IMR-90 (cell line): ENCODE measurements around the gene DBH. TPM values are rescaled to one million over a fixed set of nuclear protein-coding genes. Genes with fewer than 3 reads are reported as not detected.

ENCODE experiments used
- ATAC-seq: fragments of 200-7000 bp; cut with Tn5 transposase; 2 replicates; pipeline ENCODE4 v1.9.1; 2020; ENCODE audit warnings: low read depth, mild to moderate bottlenecking, moderate library complexity
- BruUV-seq: library from RNA; stranded (reverse); fragments of 400-500 nt; replicated peaks from 2 replicates; lab custom pipeline; 2021; lab: Mats Ljungman, UMichigan
- CTCF ChIA-PET: fragments of 300-600 bp; formaldehyde crosslinking; extraction: SDS; loops from one replicate; lab custom pipeline; 2021; ENCODE audit warnings: antibody characterized with exemption; lab: Yijun Ruan, JAX
- POLR2A ChIA-PET: fragments of 300-600 bp; sonication (Branson Sonifier 250); formaldehyde crosslinking; loops from one replicate; lab custom pipeline; 2022; ENCODE audit warnings: antibody characterized with exemption; ENCODE audit not compliant: unreplicated experiment; lab: Charles Lee
- DNase-seq: peaks from one replicate; pipeline ENCODE4 v3.0.0; 2013
- H2AFZ ChIP-seq: replicated peaks from 2 replicates; pipeline ENCODE3; 2013; ENCODE audit warnings: low read length, mild to moderate bottlenecking; ENCODE audit not compliant: poor library complexity
- H2AK5ac ChIP-seq: 2 replicates; pipeline ENCODE4 v1.6.1; 2013; ENCODE audit warnings: low read depth, low read length, inconsistent platforms
- H2AK9ac ChIP-seq: replicated peaks from 2 replicates; pipeline ENCODE3; 2013; ENCODE audit warnings: mild to moderate bottlenecking, low read depth, low read length, moderate library complexity; ENCODE audit not compliant: poor library complexity
- H2BK120ac ChIP-seq: 2 replicates; pipeline ENCODE4 v1.6.1; 2013; ENCODE audit warnings: low read depth, low read length, inconsistent platforms
- H2BK15ac ChIP-seq: 3 replicates; pipeline ENCODE4 v1.6.1; 2013; ENCODE audit warnings: low read depth, low read length, inconsistent platforms
- H2BK20ac ChIP-seq: 2 replicates; pipeline ENCODE4 v1.6.1; 2013; ENCODE audit warnings: low read depth, mild to moderate bottlenecking, inconsistent platforms, low read length, moderate library complexity
- H2BK5ac ChIP-seq: 2 replicates; pipeline ENCODE4 v1.6.1; 2013; ENCODE audit warnings: mild to moderate bottlenecking, low read depth, low read length, inconsistent platforms; ENCODE audit not compliant: poor library complexity, severe bottlenecking
- H3K14ac ChIP-seq: replicated peaks from 2 replicates; pipeline ENCODE4 v1.6.1; 2013; ENCODE audit warnings: low read depth, low read length, inconsistent platforms
- H3K18ac ChIP-seq: 2 replicates; pipeline ENCODE4 v1.6.1; 2013; ENCODE audit warnings: low read depth, low read length, control low read depth
- H3K23ac ChIP-seq: 2 replicates; pipeline ENCODE4 v1.6.1; 2013; ENCODE audit warnings: low read depth, low read length, inconsistent platforms
- H3K27ac ChIP-seq: 2 replicates; pipeline ENCODE4 v1.5.1; 2013; ENCODE audit warnings: mild to moderate bottlenecking, control low read depth, low read length; ENCODE audit not compliant: insufficient read depth
- H3K27me3 ChIP-seq: 2 replicates; pipeline ENCODE4 v1.6.1; 2013; ENCODE audit warnings: low read length; ENCODE audit not compliant: control insufficient read depth, insufficient read depth
- H3K36me3 ChIP-seq: 2 replicates; pipeline ENCODE4 v1.6.1; 2013; ENCODE audit warnings: low read length, mixed read lengths; ENCODE audit not compliant: control insufficient read depth, insufficient read depth
- H3K4ac ChIP-seq: 2 replicates; pipeline ENCODE4 v1.6.1; 2013; ENCODE audit warnings: low read depth, low read length, inconsistent platforms
- H3K4me1 ChIP-seq: 2 replicates; pipeline ENCODE4 v1.6.1; 2013; ENCODE audit warnings: low read length, mixed read lengths; ENCODE audit not compliant: control insufficient read depth, insufficient read depth
- H3K4me2 ChIP-seq: 2 replicates; pipeline ENCODE4 v1.6.1; 2013; ENCODE audit warnings: low read depth, mild to moderate bottlenecking, control low read depth, low read length, moderate library complexity
- H3K4me3 ChIP-seq: 2 replicates; pipeline ENCODE4 v1.5.1; 2013; ENCODE audit warnings: low read depth, mild to moderate bottlenecking, control low read depth, low read length, moderate library complexity; ENCODE audit not compliant: insufficient read depth
- H3K56ac ChIP-seq: 2 replicates; pipeline ENCODE4 v1.6.1; 2013; ENCODE audit warnings: low read length, inconsistent platforms; ENCODE audit not compliant: insufficient read depth; ENCODE audit errors: extremely low read depth
- H3K79me1 ChIP-seq, 2 experiments: 2 replicates each; pipeline ENCODE4 v1.6.1; 2013; ENCODE audit warnings: low read length in 2 of 2, inconsistent platforms in 1 of 2, low read depth in 1 of 2
- H3K9ac ChIP-seq: 2 replicates; pipeline ENCODE4 v1.6.1; 2013; ENCODE audit warnings: low read depth, low read length, control low read depth
- H3K9me1 ChIP-seq: 2 replicates; pipeline ENCODE4 v1.6.1; 2013; ENCODE audit warnings: low read length, inconsistent platforms; ENCODE audit not compliant: insufficient read depth
- H3K9me3 ChIP-seq: 2 replicates; pipeline ENCODE4 v1.6.1; 2013; ENCODE audit warnings: low read length; ENCODE audit not compliant: control insufficient read depth, insufficient read depth
- H4K20me1 ChIP-seq: 2 replicates; pipeline ENCODE4 v1.6.1; 2013; ENCODE audit warnings: low read length, inconsistent platforms; ENCODE audit not compliant: insufficient read depth
- H4K5ac ChIP-seq: 2 replicates; pipeline ENCODE4 v1.6.1; 2013; ENCODE audit warnings: mild to moderate bottlenecking, low read depth, low read length, control low read depth
- H4K8ac ChIP-seq, 2 experiments: 2 replicates each; pipeline ENCODE4 v1.6.1; 2013; ENCODE audit warnings: low read depth in 2 of 2, low read length in 2 of 2, control low read depth in 1 of 2, inconsistent platforms in 1 of 2
- H4K91ac ChIP-seq: 2 replicates; pipeline ENCODE4 v1.6.1; 2013; ENCODE audit warnings: low read depth, low read length, inconsistent platforms; ENCODE audit not compliant: insufficient read depth
- BHLHE40 ChIP-seq: fragments of 150-350 bp; IDR thresholded peaks from 2 replicates; pipeline ENCODE4 v1.6.1; 2016; ENCODE audit warnings: mild to moderate bottlenecking, low read depth, low read length
- CEBPB ChIP-seq: IDR thresholded peaks from 2 replicates; pipeline ENCODE4 v1.6.1; 2012; ENCODE audit warnings: low read depth, low read length, improper control_type of control experiment
- CHD1 ChIP-seq: IDR thresholded peaks from 2 replicates; pipeline ENCODE4 v1.6.1; 2012; ENCODE audit warnings: low read depth, low read length, improper control_type of control experiment
- FOS ChIP-seq: fragments of 150-350 bp; IDR thresholded peaks from 2 replicates; pipeline ENCODE4 v1.6.1; 2016; ENCODE audit warnings: low read depth, low read length
- MAFK ChIP-seq: IDR thresholded peaks from 2 replicates; pipeline ENCODE4 v1.6.1; 2012; ENCODE audit warnings: low read depth, low read length, improper control_type of control experiment
- MAZ ChIP-seq: IDR thresholded peaks from 2 replicates; pipeline ENCODE4 v1.6.1; 2012; ENCODE audit warnings: low read depth, mild to moderate bottlenecking, low read length, improper control_type of control experiment, moderate library complexity, borderline replicate concordance
- MXI1 ChIP-seq: IDR thresholded peaks from 2 replicates; pipeline ENCODE4 v1.6.1; 2012; ENCODE audit warnings: low read depth, mild to moderate bottlenecking, low read length, moderate library complexity, borderline replicate concordance
- NFE2L2 ChIP-seq: fragments of 150-350 bp; IDR thresholded peaks from 2 replicates; pipeline ENCODE4 v1.6.1; 2016; ENCODE audit warnings: low read depth, mild to moderate bottlenecking, low read length
- POLR2A ChIP-seq: IDR thresholded peaks from 2 replicates; pipeline ENCODE4 v1.6.1; 2012; ENCODE audit warnings: mild to moderate bottlenecking, low read depth, low read length
- RAD21 ChIP-seq: IDR thresholded peaks from 2 replicates; pipeline ENCODE4 v1.6.1; 2012; ENCODE audit warnings: low read length, improper control_type of control experiment
- RCOR1 ChIP-seq: IDR thresholded peaks from 2 replicates; pipeline ENCODE4 v1.6.1; 2012; ENCODE audit warnings: mild to moderate bottlenecking, low read length, improper control_type of control experiment; ENCODE audit not compliant: insufficient replicate concordance
- RFX5 ChIP-seq: IDR thresholded peaks from 2 replicates; pipeline ENCODE4 v1.8.0; 2012; ENCODE audit warnings: low read depth, mild to moderate bottlenecking, low read length, moderate library complexity
- SMC3 ChIP-seq: fragments of 150-350 bp; IDR thresholded peaks from 2 replicates; pipeline ENCODE4 v1.6.1; 2016; ENCODE audit warnings: low read depth, mild to moderate bottlenecking, antibody characterized with exemption, low read length, moderate library complexity
- WGBS, 2 experiments: methylation state at CpG; one replicate each; pipeline versions ENCODE4 v1.1.5 to v1.1.7; 2013; ENCODE audit warnings: missing lambda C conversion rate in 2 of 2; ENCODE audit not compliant: insufficient read length in 1 of 2; ENCODE audit errors: extremely low coverage in 2 of 2; 5-methylcytosine and 5-hydroxymethylcytosine counted together
- dilution Hi-C: fragments of 300-500 bp; cut with HindIII; formaldehyde crosslinking; loops from one replicate; pipeline ENCODE4 v1.14.3; 2018; ENCODE audit warnings: low sequenced_read_pairs; ENCODE audit not compliant: unreplicated experiment
- in situ Hi-C: fragments of 300-500 bp; cut with MboI; formaldehyde crosslinking; loops from 3 replicates; pipeline ENCODE4 v1.14.3; 2019; ENCODE audit warnings: low sequenced_read_pairs, inconsistent platforms, mixed read lengths
- intact Hi-C: fragments of 100-400 bp; cut with micrococcal nuclease; formaldehyde crosslinking; loops from 2 replicates; pipeline ENCODE4 v1.10.0; 2022
- polyA plus RNA-seq, 3 experiments: library from polyadenylated mRNA; depleted of rRNA; stranded (reverse); fragments of >200 nt; gene quantifications; 2 replicates each; pipeline ENCODE4 v1.2.3, GENCODE V29; 2012; ENCODE audit warnings: low replicate concordance in 1 of 3
- total RNA-seq: library from RNA; depleted of rRNA; stranded (reverse); fragments of >200 nt; gene quantifications from 2 replicates; pipeline ENCODE4 v1.2.3, GENCODE V29; 2012
- TF ChIP-seq, protein P1 (sequence below): conservative IDR thresholded peaks from 2 replicates; pipeline ENCODE4 v1.5.1; 2012; ENCODE audit warnings: mild to moderate bottlenecking, low read depth, low read length, improper control_type of control experiment
- TF ChIP-seq, protein P2 (sequence below): fragments of 150-350 bp; IDR thresholded peaks from 2 replicates; pipeline ENCODE4 v1.6.1; 2017; ENCODE audit warnings: mild to moderate bottlenecking, antibody characterized with exemption, low read length, low read depth
- TF ChIP-seq, protein P3 (sequence below): fragments of 150-350 bp; IDR thresholded peaks from 2 replicates; pipeline ENCODE4 v1.6.1; 2016; ENCODE audit warnings: low read depth, mild to moderate bottlenecking, low read length, moderate library complexity, borderline replicate concordance

Gene DBH
- total and polyA plus RNA-seq, 2 of the 4 experiments (the other 2 are of a cell fraction) = not detected

DNA sequence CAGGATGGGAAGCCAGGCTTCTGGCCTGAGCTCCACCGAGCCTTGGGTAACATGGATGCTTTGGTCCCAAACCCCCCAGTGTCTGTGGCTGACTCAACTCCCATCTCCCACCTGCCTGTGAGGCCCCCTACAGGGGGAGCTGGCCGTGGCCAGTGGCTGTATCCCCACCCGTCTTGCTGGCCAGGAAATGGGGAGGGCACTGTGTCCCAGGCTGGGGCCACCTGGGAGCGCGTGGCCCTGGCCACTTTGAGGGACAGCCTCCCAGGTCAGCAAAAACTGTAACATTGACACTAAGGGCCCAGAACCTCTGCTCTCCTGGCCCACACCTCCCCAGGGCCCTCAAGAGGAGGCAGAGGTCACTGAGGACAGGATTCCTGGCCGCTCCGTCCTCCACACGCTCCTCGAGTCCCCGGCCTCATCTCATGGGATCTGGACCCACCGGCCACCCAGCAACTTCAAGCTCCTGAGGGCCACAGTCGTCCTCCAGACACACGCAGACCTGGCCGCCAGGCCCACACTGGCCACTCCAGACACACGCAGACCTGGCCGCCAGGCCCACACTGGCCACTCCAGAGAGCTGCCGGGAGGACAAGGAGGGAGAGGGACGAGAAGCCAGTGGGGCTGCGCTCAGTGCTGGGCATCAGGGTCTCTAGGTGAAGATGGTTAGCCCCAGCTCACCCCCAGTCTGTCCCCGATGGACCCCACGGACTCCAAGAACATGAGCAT lies 44.2 kb downstream of the DBH start:
- H3K4me1 ChIP-seq = no peaks in the 10 kb centered on the region
- TF ChIP-seq CEBPB (no peak), CHD1 (no peak), POLR2A (no peak), RFX5 (no peak), RAD21 (no peak), BHLHE40 (no peak), NFE2L2 (no peak), FOS (no peak), SMC3 (no peak), RCOR1 (no peak), MAZ (no peak), MAFK (no peak), MXI1 (no peak)
- TF ChIP-seq, protein P1, sequence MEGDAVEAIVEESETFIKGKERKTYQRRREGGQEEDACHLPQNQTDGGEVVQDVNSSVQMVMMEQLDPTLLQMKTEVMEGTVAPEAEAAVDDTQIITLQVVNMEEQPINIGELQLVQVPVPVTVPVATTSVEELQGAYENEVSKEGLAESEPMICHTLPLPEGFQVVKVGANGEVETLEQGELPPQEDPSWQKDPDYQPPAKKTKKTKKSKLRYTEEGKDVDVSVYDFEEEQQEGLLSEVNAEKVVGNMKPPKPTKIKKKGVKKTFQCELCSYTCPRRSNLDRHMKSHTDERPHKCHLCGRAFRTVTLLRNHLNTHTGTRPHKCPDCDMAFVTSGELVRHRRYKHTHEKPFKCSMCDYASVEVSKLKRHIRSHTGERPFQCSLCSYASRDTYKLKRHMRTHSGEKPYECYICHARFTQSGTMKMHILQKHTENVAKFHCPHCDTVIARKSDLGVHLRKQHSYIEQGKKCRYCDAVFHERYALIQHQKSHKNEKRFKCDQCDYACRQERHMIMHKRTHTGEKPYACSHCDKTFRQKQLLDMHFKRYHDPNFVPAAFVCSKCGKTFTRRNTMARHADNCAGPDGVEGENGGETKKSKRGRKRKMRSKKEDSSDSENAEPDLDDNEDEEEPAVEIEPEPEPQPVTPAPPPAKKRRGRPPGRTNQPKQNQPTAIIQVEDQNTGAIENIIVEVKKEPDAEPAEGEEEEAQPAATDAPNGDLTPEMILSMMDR = no peak
- TF ChIP-seq, protein P2, sequence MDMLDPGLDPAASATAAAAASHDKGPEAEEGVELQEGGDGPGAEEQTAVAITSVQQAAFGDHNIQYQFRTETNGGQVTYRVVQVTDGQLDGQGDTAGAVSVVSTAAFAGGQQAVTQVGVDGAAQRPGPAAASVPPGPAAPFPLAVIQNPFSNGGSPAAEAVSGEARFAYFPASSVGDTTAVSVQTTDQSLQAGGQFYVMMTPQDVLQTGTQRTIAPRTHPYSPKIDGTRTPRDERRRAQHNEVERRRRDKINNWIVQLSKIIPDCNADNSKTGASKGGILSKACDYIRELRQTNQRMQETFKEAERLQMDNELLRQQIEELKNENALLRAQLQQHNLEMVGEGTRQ = no peak
- TF ChIP-seq, protein P3, sequence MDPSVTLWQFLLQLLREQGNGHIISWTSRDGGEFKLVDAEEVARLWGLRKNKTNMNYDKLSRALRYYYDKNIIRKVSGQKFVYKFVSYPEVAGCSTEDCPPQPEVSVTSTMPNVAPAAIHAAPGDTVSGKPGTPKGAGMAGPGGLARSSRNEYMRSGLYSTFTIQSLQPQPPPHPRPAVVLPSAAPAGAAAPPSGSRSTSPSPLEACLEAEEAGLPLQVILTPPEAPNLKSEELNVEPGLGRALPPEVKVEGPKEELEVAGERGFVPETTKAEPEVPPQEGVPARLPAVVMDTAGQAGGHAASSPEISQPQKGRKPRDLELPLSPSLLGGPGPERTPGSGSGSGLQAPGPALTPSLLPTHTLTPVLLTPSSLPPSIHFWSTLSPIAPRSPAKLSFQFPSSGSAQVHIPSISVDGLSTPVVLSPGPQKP = no peak

More for the DNA sequence above, 44.2 kb downstream of the DBH start:
- ATAC-seq (no peak), DNase-seq (no peak)
- dilution Hi-C loops (no loop called here), in situ Hi-C loops (no loop called here), intact Hi-C loops (no loop called here)
- Histone ChIP-seq H3K18ac (no peak overlapping the region), H3K4me2 (no peak overlapping the region), H3K4ac (no peak overlapping the region), H3K27me3 (no peaks in the 10 kb centered on the region; the same call in 1 of the 2 replicates), H2BK5ac (no peak overlapping the region), H2AFZ (no peak overlapping the region), H3K56ac (no peak overlapping the region), H3K9ac (no peak overlapping the region), H4K91ac (no peak overlapping the region), H3K27ac (no peak overlapping the region), H4K8ac (no peak overlapping the region), H3K4me3 (no peak overlapping the region), H4K20me1 (no peaks in the 10 kb centered on the region), H4K5ac (no peak overlapping the region), H3K9me1 (no peaks in the 10 kb centered on the region), H2AK9ac (no peak overlapping the region), H3K9me3 (no peaks in the 10 kb centered on the region), H2BK120ac (no peak overlapping the region), H2AK5ac (no peak overlapping the region), H3K14ac (no peak overlapping the region), H2BK15ac (no peak overlapping the region), H2BK20ac (no peak overlapping the region), H3K36me3 (no peaks in the 10 kb centered on the region), H3K79me1 (no peaks in the 10 kb centered on the region), H3K23ac (no peak overlapping the region)
- ChIA-PET CTCF (no interaction called here), POLR2A (no interaction called here)
- no TSS peak for BruUV-seq
- 83% methylated on average over 11 of the region's 21 CpGs; no CpG with 5 or more reads in 1 of the 2 experiments for WGBS, 2 experiments
